H1 (cell line): Measurements from ENCODE around the gene HNRNPH2. TPM values are rescaled to one million over a fixed set of nuclear protein-coding genes. Genes with fewer than 3 reads are reported as not detected.
A peak's percentile ranks its signal among the peaks of the same experiment; 100 is the strongest.

Source experiments
- CTCF ChIA-PET: fragments of 300-600 bp; sonication (Branson Sonifier 250); formaldehyde crosslinking; loops from one replicate; lab custom pipeline; 2021; ENCODE audit not compliant: partially characterized antibody; lab: Charles Lee
- POLR2A ChIA-PET: fragments of 300-600 bp; sonication (Branson Sonifier 250); formaldehyde crosslinking; loops from one replicate; lab custom pipeline; 2021; ENCODE audit warnings: inconsistent platforms; ENCODE audit not compliant: partially characterized antibody; lab: Charles Lee
- DNase-seq, 2 experiments: peaks; one replicate each; pipeline versions ENCODE4 v3.0.0 to v3.0.0-alpha.2; 2010 to 2022; ENCODE audit warnings: low spot score in 2 of 2, low read depth in 1 of 2, mixed read lengths in 1 of 2
- FAIRE-seq: peaks from 2 replicates; lab custom pipeline; 2011; peaks lifted over from hg19 to GRCh38; lab: Jason Lieb, UNC
- H2AFZ ChIP-seq: 2 replicates; pipeline ENCODE4 v1.8.1; 2012; ENCODE audit warnings: low read length, inconsistent platforms
- H2AK5ac ChIP-seq: 2 replicates; pipeline ENCODE4 v1.6.1; 2013; ENCODE audit warnings: low read depth, low read length
- H2BK120ac ChIP-seq: replicated peaks from 2 replicates; pipeline ENCODE3; 2013; ENCODE audit warnings: low read depth, low read length, inconsistent platforms
- H2BK12ac ChIP-seq: 2 replicates; pipeline ENCODE4 v1.6.1; 2013; ENCODE audit warnings: low read depth, low read length
- H2BK15ac ChIP-seq: 2 replicates; pipeline ENCODE4 v1.6.1; 2013; ENCODE audit warnings: low read length
- H2BK20ac ChIP-seq: 2 replicates; pipeline ENCODE4 v1.6.1; 2013; ENCODE audit warnings: low read length
- H2BK5ac ChIP-seq: 2 replicates; pipeline ENCODE4 v1.6.1; 2013; ENCODE audit warnings: low read depth, low read length
- H3K14ac ChIP-seq: 2 replicates; pipeline ENCODE4 v1.6.1; 2013; ENCODE audit warnings: inconsistent platforms; ENCODE audit not compliant: insufficient read length
- H3K18ac ChIP-seq: 2 replicates; pipeline ENCODE4 v1.6.1; 2013; ENCODE audit warnings: low read length; ENCODE audit errors: extremely low read depth
- H3K23ac ChIP-seq: 2 replicates; pipeline ENCODE4 v1.6.1; 2013; ENCODE audit warnings: inconsistent platforms; ENCODE audit not compliant: insufficient read length
- H3K23me2 ChIP-seq: 2 replicates; pipeline ENCODE4 v1.6.1; 2013; ENCODE audit warnings: low read depth, low read length
- H3K27ac ChIP-seq: 2 replicates; pipeline ENCODE4 v1.6.1; 2011; ENCODE audit warnings: low read depth, low read length, inconsistent platforms
- H3K27me3 ChIP-seq, 4 experiments: replicated peaks in 1 of 4; 1 replicate in 1 of 4; 2 replicates in 3 of 4; pipeline versions ENCODE4 v1.6.1 to v1.8.1; 2011 to 2013; ENCODE audit warnings: low read length in 3 of 4, mild to moderate bottlenecking in 3 of 4, inconsistent platforms in 2 of 4, mixed read lengths in 2 of 4, moderate library complexity in 1 of 4; ENCODE audit not compliant: control insufficient read depth in 3 of 4, insufficient read depth in 3 of 4; ENCODE audit errors: extremely low read depth in 1 of 4
- H3K36me3 ChIP-seq, 4 experiments: 2 replicates each; pipeline versions ENCODE4 v1.6.1 to v1.8.1; 2011 to 2013; ENCODE audit warnings: mild to moderate bottlenecking in 4 of 4, low read length in 3 of 4, moderate library complexity in 2 of 4, control low read depth in 1 of 4, inconsistent platforms in 1 of 4; ENCODE audit not compliant: insufficient read depth in 4 of 4, control insufficient read depth in 2 of 4
- H3K4ac ChIP-seq: replicated peaks from 2 replicates; pipeline ENCODE3; 2013; ENCODE audit warnings: low read length, low read depth, mixed read lengths, inconsistent platforms; ENCODE audit not compliant: insufficient read length
- H3K4me1 ChIP-seq, 4 experiments: replicated peaks in 1 of 4; 1 replicate in 1 of 4; 2 replicates in 3 of 4; pipeline versions ENCODE4 v1.6.1 to v1.8.1; 2011 to 2013; ENCODE audit warnings: low read length in 3 of 4, inconsistent platforms in 2 of 4, mixed read lengths in 1 of 4; ENCODE audit not compliant: insufficient read depth in 4 of 4, control insufficient read depth in 3 of 4
- H3K4me2 ChIP-seq, 2 experiments: 2 replicates each; pipeline versions ENCODE4 v1.6.1 to v1.8.1; 2011 to 2013; ENCODE audit warnings: low read depth in 2 of 2, low read length in 2 of 2, control low read depth in 1 of 2, inconsistent platforms in 1 of 2, mild to moderate bottlenecking in 1 of 2; ENCODE audit not compliant: insufficient read depth in 1 of 2
- H3K4me3 ChIP-seq, 4 experiments: fragments of 200-600, 300-600 bp in 1 of 4; sonication (generic), shearing (Covaris generic), sonication (Bioruptor Twin) in 1 of 4; 2 replicates each; pipeline versions ENCODE4 v1.5.1 to v1.8.1; 2011 to 2016; ENCODE audit warnings: low read length in 4 of 4, low read depth in 3 of 4, control low read depth in 2 of 4, inconsistent platforms in 2 of 4, mild to moderate bottlenecking in 2 of 4, mixed read lengths in 1 of 4, moderate library complexity in 1 of 4; ENCODE audit not compliant: insufficient read depth in 2 of 4; ENCODE audit errors: extremely low read depth in 1 of 4
- H3K56ac ChIP-seq: replicated peaks from 2 replicates; pipeline ENCODE3; 2013; ENCODE audit warnings: low read depth, mild to moderate bottlenecking, mixed read lengths, low read length, inconsistent platforms; ENCODE audit not compliant: insufficient read length
- H3K79me1 ChIP-seq: 2 replicates; pipeline ENCODE4 v1.6.1; 2013; ENCODE audit warnings: low read depth, low read length, control low read depth
- H3K79me2 ChIP-seq, 2 experiments: 2 replicates each; pipeline versions ENCODE4 v1.6.1 to v1.8.1; 2012 to 2013; ENCODE audit warnings: low read length in 2 of 2, mild to moderate bottlenecking in 2 of 2, inconsistent platforms in 1 of 2; ENCODE audit not compliant: insufficient read depth in 2 of 2, control insufficient read depth in 1 of 2
- H3K9ac ChIP-seq, 4 experiments: replicated peaks in 1 of 4; 1 replicate in 1 of 4; 2 replicates in 3 of 4; pipeline versions ENCODE4 v1.6.1 to v1.8.1; 2011 to 2013; ENCODE audit warnings: low read depth in 3 of 4, low read length in 3 of 4, control low read depth in 2 of 4, mild to moderate bottlenecking in 2 of 4, moderate library complexity in 2 of 4, inconsistent platforms in 1 of 4; ENCODE audit errors: extremely low read depth in 1 of 4
- H3K9me3 ChIP-seq, 2 experiments: 2 replicates each; pipeline versions ENCODE4 v1.6.1 to v1.8.1; 2012 to 2013; ENCODE audit warnings: mild to moderate bottlenecking in 2 of 2, moderate library complexity in 2 of 2, control low read depth in 1 of 2, inconsistent platforms in 1 of 2, low read depth in 1 of 2, low read length in 1 of 2, mixed read lengths in 1 of 2; ENCODE audit not compliant: insufficient read depth in 2 of 2
- H4K20me1 ChIP-seq, 2 experiments: replicated peaks in 1 of 2; 2 replicates each; pipeline versions ENCODE3 to v1.8.1; 2011 to 2013; ENCODE audit warnings: inconsistent platforms in 2 of 2, low read length in 2 of 2, mild to moderate bottlenecking in 1 of 2; ENCODE audit not compliant: insufficient read depth in 2 of 2, control insufficient read depth in 1 of 2
- H4K5ac ChIP-seq: 2 replicates; pipeline ENCODE4 v1.6.1; 2013; ENCODE audit warnings: low read length, low read depth, mixed read lengths, inconsistent platforms; ENCODE audit not compliant: insufficient read length
- H4K8ac ChIP-seq: 2 replicates; pipeline ENCODE4 v1.8.0; 2013; ENCODE audit warnings: mild to moderate bottlenecking, moderate library complexity, low read length, inconsistent platforms; ENCODE audit not compliant: insufficient read depth; ENCODE audit errors: extremely low read depth
- H4K91ac ChIP-seq: replicated peaks from 2 replicates; pipeline ENCODE3; 2013; ENCODE audit warnings: low read length, mixed read lengths, inconsistent platforms; ENCODE audit not compliant: insufficient read length
- BACH1 ChIP-seq: IDR thresholded peaks from 2 replicates; pipeline ENCODE4 v1.6.1; 2012; ENCODE audit warnings: low read length, improper control_type of control experiment
- CBX5 ChIP-seq: fragments of 300-800, 300-1000 bp; sonication (generic); IDR thresholded peaks from 2 replicates; pipeline ENCODE4 v1.7.1; 2016; ENCODE audit warnings: antibody characterized with exemption, low read length, low read depth
- CHD1 ChIP-seq: IDR thresholded peaks from 2 replicates; pipeline ENCODE4 v1.6.1; 2012; ENCODE audit warnings: low read depth, low read length, improper control_type of control experiment
- CHD2 ChIP-seq: IDR thresholded peaks from 2 replicates; pipeline ENCODE4 v1.6.1; 2012; ENCODE audit warnings: low read length, improper control_type of control experiment
- NRF1 ChIP-seq: IDR thresholded peaks from 2 replicates; pipeline ENCODE4 v1.6.1; 2011; ENCODE audit warnings: mild to moderate bottlenecking, low read depth, low read length, improper control_type of control experiment
- RAD21 ChIP-seq, 2 experiments: IDR thresholded peaks in 1 of 2; conservative IDR thresholded peaks in 1 of 2; 2 replicates each; pipeline ENCODE4 v1.6.1; 2011; ENCODE audit warnings: low read depth in 2 of 2, low read length in 2 of 2, improper control_type of control experiment in 1 of 2, inconsistent platforms in 1 of 2, mild to moderate bottlenecking in 1 of 2, moderate library complexity in 1 of 2
- RNF2 ChIP-seq: fragments of 200-900, 300-1000 bp; sonication (generic); IDR thresholded peaks from 2 replicates; pipeline ENCODE4 v1.7.1; 2016; ENCODE audit warnings: borderline replicate concordance, low read depth, mild to moderate bottlenecking, antibody characterized with exemption, low read length; ENCODE audit not compliant: poor library complexity, severe bottlenecking; ENCODE audit errors: missing control alignments
- SIN3A ChIP-seq, 2 experiments: IDR thresholded peaks in 1 of 2; conservative IDR thresholded peaks in 1 of 2; 2 replicates each; pipeline ENCODE4 v1.6.1; 2011 to 2012; ENCODE audit warnings: low read length in 2 of 2, improper control_type of control experiment in 1 of 2, low read depth in 1 of 2, mild to moderate bottlenecking in 1 of 2
- SP2 ChIP-seq: IDR thresholded peaks from 2 replicates; pipeline ENCODE4 v1.6.1; 2012; ENCODE audit warnings: mild to moderate bottlenecking, low read length, inconsistent platforms
- SRF ChIP-seq: IDR thresholded peaks from 2 replicates; pipeline ENCODE4 v1.6.1; 2011; ENCODE audit warnings: mild to moderate bottlenecking, low read depth, low read length, moderate library complexity
- WGBS, 2 experiments: shearing (Covaris generic) in 1 of 2; methylation state at CpG; one replicate each; pipeline versions ENCODE4 v1.1.6 to v1.1.7; 2013 to 2015; ENCODE audit warnings: low lambda C conversion rate in 2 of 2, mixed read lengths in 2 of 2, inconsistent platforms in 1 of 2, low coverage in 1 of 2, missing lambda C conversion rate in 1 of 2; ENCODE audit not compliant: insufficient replicate concordance in 2 of 2, insufficient coverage in 1 of 2, insufficient read length in 1 of 2; ENCODE audit errors: extremely low coverage in 1 of 2, missing lambda C conversion rate in 1 of 2; 5-methylcytosine and 5-hydroxymethylcytosine counted together
- polyA plus RNA-seq, 7 experiments: library from polyadenylated mRNA; depleted of rRNA in 3 of 7; stranded (reverse) in 5 of 7; unstranded in 2 of 7; fragments of >200 nt in 5 of 7; fragments of 200-250 nt in 2 of 7; gene quantifications; 1 replicate in 5 of 7; 2 replicates in 1 of 7; 4 replicates in 1 of 7; pipeline versions ENCODE4 v1.2.1 to v1.2.3, GENCODE V29; 2011 to 2013; ENCODE audit warnings: missing spikeins in 2 of 7, mixed read lengths in 2 of 7
- total RNA-seq: library from RNA; stranded (reverse); fragmentation: NEBNext Ultra II Directional; extraction: Animal tissue kit (Norgen Biotek cat#: 25700); gene quantifications from 2 replicates; pipeline ENCODE4 v1.2.1, GENCODE V29; 2021
- TF ChIP-seq, protein P1 (sequence below): IDR thresholded peaks from 2 replicates; pipeline ENCODE4 v1.6.1; 2012; ENCODE audit warnings: inconsistent platforms

Gene HNRNPH2
- total and polyA plus RNA-seq, 2 of the 8 experiments (the other 6 are each of a cell fraction or from before 2014, with no cell fraction given): 27.7 to 66.7 TPM

DNA sequence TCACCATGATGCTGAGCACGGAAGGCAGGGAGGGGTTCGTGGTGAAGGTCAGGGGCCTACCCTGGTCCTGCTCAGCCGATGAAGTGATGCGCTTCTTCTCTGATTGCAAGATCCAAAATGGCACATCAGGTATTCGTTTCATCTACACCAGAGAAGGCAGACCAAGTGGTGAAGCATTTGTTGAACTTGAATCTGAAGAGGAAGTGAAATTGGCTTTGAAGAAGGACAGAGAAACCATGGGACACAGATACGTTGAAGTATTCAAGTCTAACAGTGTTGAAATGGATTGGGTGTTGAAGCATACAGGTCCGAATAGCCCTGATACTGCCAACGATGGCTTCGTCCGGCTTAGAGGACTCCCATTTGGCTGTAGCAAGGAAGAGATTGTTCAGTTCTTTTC, 4.0 kb downstream of the HNRNPH2 start:
- Histone ChIP-seq H4K5ac (no peak overlapping the region), H3K4ac (no peak overlapping the region), H3K79me2 (peaks cover 5 to 48% of the 10 kb centered on the region in 2 experiments), H3K56ac (no peak overlapping the region), H2BK20ac (no peak overlapping the region), H3K4me1 (no peaks in the 10 kb centered on the region; a peak in 2 of 7 replicates), H4K91ac (no peak overlapping the region), H3K9ac (no peak overlapping the region), H3K27me3 (no peaks in the 10 kb centered on the region), H2AFZ (no peak overlapping the region), H3K18ac (no peak overlapping the region), H2BK120ac (no peak overlapping the region), H2BK5ac (no peak overlapping the region), H2BK12ac (no peak overlapping the region), H3K14ac (no peak overlapping the region), H4K20me1 (peaks cover 0 to 2% of the 10 kb centered on the region in 2 experiments), H3K23me2 (peaks cover 3% of the 10 kb centered on the region; the same call in 1 of the 2 replicates), H3K36me3 (peaks cover 0 to 16% (median 8%) of the 10 kb centered on the region in 4 experiments; a peak in 5 of 8 replicates), H3K9me3 (no peaks in the 10 kb centered on the region), H3K79me1 (no peaks in the 10 kb centered on the region), H2AK5ac (no peak overlapping the region), H3K4me3 (no peak overlapping the region), H4K8ac (peak overlapping the region; percentile 25; the same call in 1 of the 2 replicates), H3K23ac (no peak overlapping the region), H2BK15ac (no peak overlapping the region), H3K4me2 (no peak overlapping the region), H3K27ac (no peak overlapping the region)
- CTCF ChIA-PET: no interaction called here
- WGBS, 2 experiments: 96% methylated on average over 5 of the region's 10 CpGs; no CpG with 5 or more reads in 1 of the 2 experiments
- DNase-seq (no peak), FAIRE-seq (no peak)
- POLR2A ChIA-PET: interaction anchor here (1.0 to 3.5 kb wide), 3 partner anchors 12 to 21 kb away, joined by 3 to 12 read pairs (median 3); partner anchors contain the start of gene RPL36A
- TF ChIP-seq BACH1: no peak
- no peak for TF ChIP-seq RAD21 (IDR thresholded peaks at IDR 0.05 in 1 of 2, conservative IDR thresholded peaks at IDR 0.05 in 1 of 2; ENCODE audit: low read depth in 2 of 2, low read length in 2 of 2)
- TF ChIP-seq, protein P1, sequence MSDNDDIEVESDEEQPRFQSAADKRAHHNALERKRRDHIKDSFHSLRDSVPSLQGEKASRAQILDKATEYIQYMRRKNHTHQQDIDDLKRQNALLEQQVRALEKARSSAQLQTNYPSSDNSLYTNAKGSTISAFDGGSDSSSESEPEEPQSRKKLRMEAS: no peak
- TF ChIP-seq SIN3A (conservative IDR thresholded peaks at IDR 0.05 in 1 of 2, IDR thresholded peaks at IDR 0.05 in 1 of 2; ENCODE audit: low read depth in 1 of 2, low read length in 2 of 2): no peak
- no peak for TF ChIP-seq CBX5
- TF ChIP-seq CHD2: no peak
- no peak for TF ChIP-seq CHD1
- no peak for TF ChIP-seq SP2
- TF ChIP-seq SRF: no peak
- TF ChIP-seq RNF2: no peak
- no peak for TF ChIP-seq NRF1
